Esophagus (tissue), 2 donors: Measurements from ENCODE around the gene KIRREL2. TPM values are rescaled to one million over a fixed set of nuclear protein-coding genes. Genes with fewer than 3 reads are reported as not detected.
"Not testable (repeated sequence)": the region's sequence is repeated elsewhere in the genome, so short reads cannot be mapped to it uniquely, and the experiment has no call there.

Experiments used
- H3K27ac ChIP-seq, 2 donors: one replicate each; pipeline ENCODE4 v1.5.1; 2013; ENCODE audit warnings: low read depth in 2 of 2, mild to moderate bottlenecking in 2 of 2, inconsistent platforms in 1 of 2, low read length in 1 of 2, moderate library complexity in 1 of 2
- H3K27me3 ChIP-seq, 2 donors: one replicate each; pipeline ENCODE4 v1.6.1; 2013; ENCODE audit warnings: low read length in 2 of 2, control low read depth in 1 of 2, mild to moderate bottlenecking in 1 of 2; ENCODE audit not compliant: insufficient read depth in 2 of 2, control insufficient read depth in 1 of 2
- H3K36me3 ChIP-seq, 2 donors: one replicate each; pipeline ENCODE4 v1.6.1; 2013; ENCODE audit warnings: low read length in 1 of 2; ENCODE audit not compliant: control insufficient read depth in 2 of 2, insufficient read depth in 2 of 2
- H3K4me1 ChIP-seq, 2 donors: one replicate each; pipeline ENCODE4 v1.6.1; 2013; ENCODE audit warnings: low read length in 1 of 2; ENCODE audit not compliant: control insufficient read depth in 2 of 2, insufficient read depth in 2 of 2
- H3K4me3 ChIP-seq, 2 donors: one replicate each; pipeline ENCODE4 v1.5.1; 2013; ENCODE audit warnings: low read length in 2 of 2, mild to moderate bottlenecking in 2 of 2, low read depth in 1 of 2, moderate library complexity in 1 of 2
- H3K9me3 ChIP-seq, 2 donors: one replicate each; pipeline ENCODE4 v1.6.1; 2013; ENCODE audit warnings: mild to moderate bottlenecking in 2 of 2, low read depth in 1 of 2, low read length in 1 of 2, moderate library complexity in 1 of 2; ENCODE audit not compliant: control insufficient read depth in 2 of 2, insufficient read depth in 1 of 2
- WGBS, 2 donors: extraction: QIAGEN DNeasy Blood & Tissue Kit; methylation state at CpG; one replicate each; pipeline ENCODE4 v1.1.7; 2013; 5-methylcytosine and 5-hydroxymethylcytosine counted together
- polyA plus RNA-seq, 2 donors: library from polyadenylated mRNA; stranded (reverse); fragments of 200-250 nt; gene quantifications; one replicate each; pipeline ENCODE4 v1.2.3, GENCODE V29; 2013
- donor health status: healthy with polysubstance abuse.
- donor health status: Bipolar disorder and iron deficiency.

The KIRREL2 gene
- polyA plus RNA-seq, 2 donors = 0.02 TPM; not detected in 1

DNA sequence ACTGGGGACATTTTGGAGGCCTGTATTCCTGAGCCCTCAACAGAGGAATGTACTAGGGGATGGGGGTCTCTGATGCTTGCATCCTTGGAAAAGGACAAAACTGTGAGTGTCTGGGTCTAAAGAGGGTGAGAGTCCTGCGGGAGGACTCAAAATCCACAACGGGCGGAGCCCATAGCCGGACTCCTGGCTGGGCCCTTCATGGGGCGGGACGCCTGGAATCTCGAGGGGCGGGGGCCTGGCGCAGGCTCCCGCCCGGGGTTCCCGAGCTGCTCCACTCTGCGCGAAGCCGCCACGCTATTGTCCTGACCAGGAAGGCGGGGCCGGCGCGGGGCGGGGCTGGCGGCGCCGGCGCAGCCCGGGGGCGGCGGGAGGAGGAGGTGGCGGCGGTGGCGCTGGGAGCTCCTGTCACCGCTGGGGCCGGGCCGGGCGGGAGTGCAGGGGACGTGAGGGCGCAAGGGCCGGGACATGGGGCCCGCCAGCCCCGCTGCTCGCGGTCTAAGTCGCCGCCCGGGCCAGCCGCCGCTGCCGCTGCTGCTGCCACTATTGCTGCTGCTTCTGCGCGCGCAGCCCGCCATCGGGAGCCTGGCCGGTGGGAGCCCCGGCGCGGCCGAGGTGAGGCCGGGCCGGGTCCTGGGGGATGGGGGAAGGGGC is 11.6 kb downstream of the KIRREL2 start, which contains the start of gene APLP1:
Gene APLP1 (plus strand): TSS at position 403 of the 651 bp plus-strand sequence. CDS start 63 bp downstream, at position 466.
- no peaks in the 10 kb centered on the region for H3K9me3 ChIP-seq
- H3K27me3 ChIP-seq = peaks cover 0 to 2% of the 10 kb centered on the region in 2 donors
- H3K36me3 ChIP-seq = no peaks in the 10 kb centered on the region
- peaks cover 6 to 13% of the 10 kb centered on the region in 2 donors for H3K4me1 ChIP-seq
- no peak within 1 kb of the TSS for H3K27ac ChIP-seq
- 0% methylated on average over 41 to 60 of the region's 60 CpGs for whole genome bisulfite sequencing, 2 donors
- H3K4me3 ChIP-seq = peak within 1 kb of the TSS; percentile 41 to 45

DNA sequence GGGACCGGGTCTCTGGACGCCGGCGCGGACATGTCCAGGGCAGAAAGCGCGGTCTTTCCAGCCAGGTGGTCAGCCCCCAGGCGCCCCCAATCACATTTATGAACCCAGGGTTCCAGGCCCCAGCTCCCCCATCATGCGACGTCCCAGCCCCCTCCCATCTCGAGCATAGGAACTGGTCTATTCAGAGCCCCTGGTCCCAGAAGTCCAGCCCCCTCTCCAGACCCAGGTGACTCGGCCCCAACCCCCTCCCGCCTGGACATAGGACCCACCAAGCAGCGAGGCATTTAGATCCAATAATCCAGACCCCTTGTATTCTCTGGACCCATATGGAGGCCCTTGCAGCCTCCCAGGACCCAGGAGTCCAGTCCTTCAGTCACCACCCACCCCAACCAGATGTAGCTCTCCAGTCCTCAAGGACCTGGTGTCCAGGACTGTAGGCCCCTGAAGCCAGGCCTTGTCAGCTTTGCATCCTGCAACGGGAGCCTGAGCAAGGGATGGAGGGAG is 12.2 kb downstream of the KIRREL2 start:
- H3K27me3 ChIP-seq = peaks cover 0 to 2% of the 10 kb centered on the region in 2 donors
- H3K4me3 ChIP-seq = peak overlapping the region; percentile 41 to 45
- peaks cover 6 to 13% of the 10 kb centered on the region in 2 donors for H3K4me1 ChIP-seq
- H3K36me3 ChIP-seq = no peaks in the 10 kb centered on the region
- no peaks in the 10 kb centered on the region for H3K9me3 ChIP-seq
- H3K27ac ChIP-seq = no peak overlapping the region
- WGBS, 2 donors = 4 to 7% methylated on average over 10 to 15 of the region's 15 CpGs

- H3K9me3 ChIP-seq = no peaks in the 10 kb centered on the region
- H3K36me3 ChIP-seq = no peaks in the 10 kb centered on the region
- 2% methylated on average over 50 to 51 of the region's 51 CpGs for WGBS, 2 donors
- H3K27me3 ChIP-seq = peaks cover 0 to 2% of the 10 kb centered on the region in 2 donors
- peak overlapping the region; percentile 19 to 20 for H3K4me3 ChIP-seq
- peaks cover 6 to 13% of the 10 kb centered on the region in 2 donors for H3K4me1 ChIP-seq
- H3K27ac ChIP-seq = no peak overlapping the region
Measured at GRCh38 chr19:35869327-35870123, 12.8 kb downstream of the KIRREL2 start.

DNA sequence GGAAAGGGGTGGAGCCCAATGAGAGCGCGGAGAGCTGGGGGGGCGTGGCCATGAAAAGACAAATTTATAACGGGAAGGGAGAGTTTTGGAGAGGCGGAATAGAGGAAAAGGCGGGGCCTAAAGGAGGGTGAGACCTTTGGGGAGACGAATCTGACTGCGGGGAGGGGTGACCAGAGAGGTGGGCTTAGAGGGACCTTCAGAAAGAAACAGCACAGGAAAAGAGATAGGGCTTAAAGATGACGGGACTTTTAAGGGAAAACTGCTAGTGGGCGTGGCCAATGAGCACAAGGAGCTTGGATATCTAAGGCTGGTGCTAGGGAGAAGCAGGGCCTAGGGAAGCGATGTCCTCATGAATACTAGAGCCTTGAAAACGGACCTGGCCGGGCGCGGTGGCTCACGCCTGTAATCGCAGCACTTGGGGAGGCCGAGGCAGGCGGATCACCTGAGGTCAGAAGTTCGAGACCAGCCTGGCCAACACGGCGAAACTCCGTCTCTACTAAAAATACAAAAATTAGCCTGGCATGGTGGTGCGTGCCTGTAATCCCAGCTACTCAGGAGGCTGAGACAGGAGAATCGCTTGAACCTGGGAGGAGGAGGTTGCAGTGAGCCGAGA is 13.5 kb downstream of the KIRREL2 start:
- 41 to 45% methylated on average over 26 of the region's 26 CpGs for WGBS, 2 donors
- H3K36me3 ChIP-seq, H3K9me3 ChIP-seq, H3K27me3 ChIP-seq, H3K27ac ChIP-seq: not testable (repeated sequence)
- Histone ChIP-seq H3K4me3 (peak overlapping the region in 1 of 2 donors; percentile 20), H3K4me1 (peaks cover 6 to 13% of the 10 kb centered on the region in 2 donors)

- WGBS, 2 donors = 75 to 78% methylated on average over 12 of the region's 12 CpGs
Measured at GRCh38 chr19:35870798-35871197, 14.1 kb downstream of the KIRREL2 start.

DNA sequence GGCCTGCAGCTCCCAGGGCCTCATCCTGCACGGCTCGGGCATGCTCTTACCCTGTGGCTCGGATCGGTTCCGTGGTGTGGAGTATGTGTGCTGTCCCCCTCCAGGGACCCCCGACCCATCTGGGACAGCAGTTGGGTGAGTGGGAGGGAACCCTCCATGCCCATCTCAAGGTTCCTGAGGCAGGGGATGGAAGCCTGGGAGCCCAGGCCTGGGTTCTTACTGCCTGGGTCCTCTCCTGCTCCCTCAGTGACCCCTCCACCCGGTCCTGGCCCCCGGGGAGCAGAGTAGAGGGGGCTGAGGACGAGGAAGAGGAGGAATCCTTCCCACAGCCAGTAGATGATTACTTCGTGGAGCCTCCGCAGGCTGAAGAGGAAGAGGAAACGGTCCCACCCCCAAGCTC is 14.9 kb downstream of the KIRREL2 start:
- no peaks in the 10 kb centered on the region for H3K36me3 ChIP-seq
- H3K27me3 ChIP-seq = peaks cover 0 to 2% of the 10 kb centered on the region in 2 donors
- WGBS, 2 donors = 82 to 85% methylated on average over 12 of the region's 12 CpGs
- peaks cover 6 to 13% of the 10 kb centered on the region in 2 donors for H3K4me1 ChIP-seq
- no peaks in the 10 kb centered on the region for H3K9me3 ChIP-seq
- no peak overlapping the region for H3K27ac ChIP-seq
- H3K4me3 ChIP-seq = no peak overlapping the region

More at GRCh38 chr19:35870798-35871197, 14.1 kb downstream of the KIRREL2 start:
- Histone ChIP-seq H3K27me3 (peaks cover 0 to 2% of the 10 kb centered on the region in 2 donors), H3K4me3 (no peak overlapping the region), H3K4me1 (peaks cover 6 to 13% of the 10 kb centered on the region in 2 donors), H3K9me3 (no peaks in the 10 kb centered on the region), H3K36me3 (no peaks in the 10 kb centered on the region), H3K27ac (no peak overlapping the region)

DNA sequence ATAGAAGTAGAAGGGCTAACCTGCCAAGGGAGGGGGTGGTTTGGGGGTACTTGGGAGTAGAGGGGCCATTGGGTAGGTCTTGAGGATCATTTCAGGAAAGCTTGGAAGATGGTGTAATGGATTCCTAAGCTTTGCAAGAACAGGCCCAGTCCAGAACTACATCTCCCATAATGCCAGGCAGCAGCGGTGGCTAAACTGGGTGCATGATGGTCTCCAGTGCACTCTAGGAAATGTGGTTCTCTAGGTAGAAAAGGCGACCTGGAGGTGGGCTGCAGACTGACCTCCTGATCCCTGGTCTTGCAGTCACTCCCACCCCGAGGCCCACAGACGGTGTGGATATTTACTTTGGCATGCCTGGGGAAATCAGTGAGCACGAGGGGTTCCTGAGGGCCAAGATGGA is 15.5 kb downstream of the KIRREL2 start:
- no peaks in the 10 kb centered on the region for H3K9me3 ChIP-seq
- no peaks in the 10 kb centered on the region for H3K36me3 ChIP-seq
- no peak overlapping the region for H3K4me3 ChIP-seq
- peaks cover 6 to 13% of the 10 kb centered on the region in 2 donors for H3K4me1 ChIP-seq
- 81% methylated on average over 5 of the region's 5 CpGs for WGBS, 2 donors
- H3K27me3 ChIP-seq = peaks cover 0 to 2% of the 10 kb centered on the region in 2 donors
- H3K27ac ChIP-seq = no peak overlapping the region

GRCh38 chr19:35874392-35874930 is 17.8 kb downstream of the KIRREL2 start:
- Histone ChIP-seq H3K4me3 (no peak overlapping the region), H3K36me3 (no peaks in the 10 kb centered on the region), H3K27me3 (peaks cover 0 to 2% of the 10 kb centered on the region in 2 donors), H3K27ac (no peak overlapping the region), H3K9me3 (no peaks in the 10 kb centered on the region), H3K4me1 (peaks cover 2 to 6% of the 10 kb centered on the region in 2 donors)
- 93 to 95% methylated on average over 26 to 32 of the region's 32 CpGs for WGBS, 2 donors

DNA sequence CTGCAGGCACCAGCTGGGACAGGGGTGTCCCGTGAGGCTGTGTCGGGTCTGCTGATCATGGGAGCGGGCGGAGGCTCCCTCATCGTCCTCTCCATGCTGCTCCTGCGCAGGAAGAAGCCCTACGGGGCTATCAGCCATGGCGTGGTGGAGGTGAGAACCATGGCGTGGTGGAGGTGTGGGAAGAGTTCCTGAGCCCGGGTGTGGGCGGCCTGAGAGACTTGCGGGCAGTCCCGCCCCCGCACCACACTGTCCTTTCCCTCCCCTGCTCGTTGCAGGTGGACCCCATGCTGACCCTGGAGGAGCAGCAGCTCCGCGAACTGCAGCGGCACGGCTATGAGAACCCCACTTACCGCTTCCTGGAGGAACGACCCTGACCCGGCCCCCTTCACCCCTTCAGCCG is 22.4 kb downstream of the KIRREL2 start:
- Histone ChIP-seq H3K27me3 (no peaks in the 10 kb centered on the region), H3K36me3 (no peaks in the 10 kb centered on the region), H3K27ac (no peak overlapping the region), H3K4me1 (no peaks in the 10 kb centered on the region), H3K4me3 (no peak overlapping the region), H3K9me3 (no peaks in the 10 kb centered on the region)
- 50 to 51% methylated on average over 22 to 23 of the region's 23 CpGs for WGBS, 2 donors
